GM23338 (cell line): Measurements from ENCODE around the gene PLA2G5. TPM values are rescaled to one million over a fixed set of nuclear protein-coding genes. Genes with fewer than 3 reads are reported as not detected.

Experiments
- ATAC-seq: fragments of 200-7000 bp; cut with Tn5 transposase; 3 replicates; pipeline ENCODE4 v1.9.1; 2020
- DNase-seq: peaks from one replicate; pipeline ENCODE4 v3.0.0-alpha.2; 2015; ENCODE audit warnings: low spot score
- H2AFZ ChIP-seq: fragments of 200-600 bp; sonication (generic); 2 replicates; pipeline ENCODE4 v1.8.0; 2016; ENCODE audit warnings: antibody characterized with exemption, mild to moderate bottlenecking, moderate library complexity
- H3F3A ChIP-seq: fragments of 200-600 bp; sonication (generic); replicated peaks from 2 replicates; pipeline ENCODE4 v1.8.0; 2017; ENCODE audit warnings: antibody characterized with exemption, mixed run types, low read depth
- H3K27ac ChIP-seq: fragments of 200-600 bp; sonication (generic); 2 replicates; pipeline ENCODE4 v1.6.1; 2016; ENCODE audit warnings: low read depth
- H3K27me3 ChIP-seq: fragments of 200-600 bp; sonication (generic); 2 replicates; pipeline ENCODE4 v1.8.0; 2016; ENCODE audit warnings: mild to moderate bottlenecking, mixed run types, moderate library complexity; ENCODE audit not compliant: insufficient read depth
- H3K36me3 ChIP-seq: fragments of 200-600 bp; sonication (generic); 2 replicates; pipeline ENCODE4 v1.8.0; 2016; ENCODE audit warnings: mild to moderate bottlenecking; ENCODE audit not compliant: insufficient read depth
- H3K4me1 ChIP-seq: fragments of 200-600 bp; sonication (generic); 2 replicates; pipeline ENCODE4 v1.8.0; 2016; ENCODE audit warnings: mild to moderate bottlenecking, moderate library complexity; ENCODE audit not compliant: insufficient read depth
- H3K4me2 ChIP-seq: fragments of 200-600 bp; sonication (generic); 2 replicates; pipeline ENCODE4 v1.7.1; 2017; ENCODE audit warnings: mixed run types
- H3K4me3 ChIP-seq: fragments of 200-600 bp; sonication (generic); 2 replicates; pipeline ENCODE4 v1.6.1; 2016; ENCODE audit warnings: mixed run types
- H3K79me2 ChIP-seq: fragments of 200-600 bp; sonication (generic); replicated peaks from 2 replicates; pipeline ENCODE4 v1.8.0; 2017; ENCODE audit warnings: mild to moderate bottlenecking; ENCODE audit not compliant: insufficient read depth
- H3K9me2 ChIP-seq: fragments of 200-600 bp; sonication (generic); 2 replicates; pipeline ENCODE4 v1.8.0; 2017; ENCODE audit not compliant: insufficient read depth
- H4K20me1 ChIP-seq: fragments of 200-600 bp; sonication (generic); replicated peaks from 2 replicates; pipeline ENCODE4 v1.8.0; 2017; ENCODE audit warnings: mild to moderate bottlenecking; ENCODE audit not compliant: insufficient read depth
- H3K27ac Mint-ChIP-seq: 2 replicates; pipeline ENCODE4 v1.8.0; 2020; ENCODE audit warnings: inconsistent platforms, mild to moderate bottlenecking, moderate library complexity, mixed read lengths
- H3K27me3 Mint-ChIP-seq: 3 replicates; pipeline ENCODE4 v1.8.0; 2022; ENCODE audit warnings: low read depth, mild to moderate bottlenecking, moderate library complexity, mixed read lengths, inconsistent platforms; ENCODE audit not compliant: insufficient read depth, poor library complexity
- H3K36me3 Mint-ChIP-seq: 3 replicates; pipeline ENCODE4 v1.8.0; 2021; ENCODE audit warnings: low read depth, mild to moderate bottlenecking, inconsistent platforms, moderate library complexity, mixed read lengths
- H3K4me1 Mint-ChIP-seq: 3 replicates; pipeline ENCODE4 v1.8.0; 2020; ENCODE audit warnings: mild to moderate bottlenecking, inconsistent platforms, mixed read lengths
- H3K4me3 Mint-ChIP-seq: 3 replicates; pipeline ENCODE4 v1.8.0; 2021; ENCODE audit warnings: moderate library complexity, mild to moderate bottlenecking, inconsistent platforms, mixed read lengths
- H3K9me3 Mint-ChIP-seq: 3 replicates; pipeline ENCODE4 v1.8.0; 2020; ENCODE audit warnings: moderate library complexity, mild to moderate bottlenecking, inconsistent platforms, mixed read lengths
- CREB1 ChIP-seq: fragments of 250-450 bp; sonication (Bioruptor Pico); IDR thresholded peaks from 2 replicates; pipeline ENCODE4 v1.5.0; 2020; ENCODE audit warnings: low read depth, mild to moderate bottlenecking, moderate library complexity
- EZH2 ChIP-seq: fragments of 200-600 bp; sonication (generic); IDR thresholded peaks from one replicate; pipeline ENCODE4 v1.8.0; 2017; ENCODE audit warnings: antibody characterized with exemption, mild to moderate bottlenecking, low read depth; ENCODE audit not compliant: unreplicated experiment
- EZH2phosphoT487 ChIP-seq: fragments of 200-600 bp; sonication (generic); IDR thresholded peaks from one replicate; pipeline ENCODE4 v1.8.1; 2018; ENCODE audit warnings: antibody characterized with exemption; ENCODE audit not compliant: unreplicated experiment
- JUNB ChIP-seq: IDR thresholded peaks from one replicate; pipeline ENCODE4 v1.6.1; 2016; ENCODE audit warnings: antibody characterized with exemption; ENCODE audit not compliant: unreplicated experiment
- NANOG ChIP-seq: IDR thresholded peaks from 2 replicates; pipeline ENCODE4 v1.6.1; 2016; ENCODE audit warnings: antibody characterized with exemption, borderline replicate concordance
- POLR2AphosphoS5 ChIP-seq: IDR thresholded peaks from 2 replicates; pipeline ENCODE4 v1.6.1; 2016; ENCODE audit warnings: antibody characterized with exemption, low read depth
- STAT1 ChIP-seq: IDR thresholded peaks from one replicate; pipeline ENCODE4 v1.6.1; 2016; ENCODE audit warnings: antibody characterized with exemption; ENCODE audit not compliant: unreplicated experiment
- ZNF114 ChIP-seq: fragments of 250-450 bp; sonication (Bioruptor Pico); IDR thresholded peaks from 2 replicates; pipeline ENCODE4 v1.5.0; 2020; ENCODE audit warnings: mild to moderate bottlenecking, moderate library complexity
- ZNF331 ChIP-seq: fragments of 250-450 bp; sonication (Bioruptor Pico); IDR thresholded peaks from 2 replicates; pipeline ENCODE4 v1.5.0; 2020; ENCODE audit warnings: low read depth, mild to moderate bottlenecking, moderate library complexity
- polyA plus RNA-seq: library from polyadenylated mRNA; unstranded; fragments of >200 nt; fragmentation: Nextera tagmentation; extraction: Ambion mirVana; gene quantifications from 2 replicates; pipeline ENCODE4 v1.2.1, GENCODE V29; 2016
- total RNA-seq: library from RNA; depleted of rRNA; stranded (reverse); fragments of >200 nt; shearing (Covaris generic); gene quantifications from 2 replicates; pipeline ENCODE4 v1.2.3, GENCODE V29; 2014
- TF ChIP-seq, protein P1 (sequence below): IDR thresholded peaks from one replicate; pipeline ENCODE4 v1.6.1; 2018; ENCODE audit warnings: antibody characterized with exemption; ENCODE audit not compliant: unreplicated experiment
- TF ChIP-seq, protein P2 (sequence below): IDR thresholded peaks from 2 replicates; pipeline ENCODE4 v1.6.1; 2016; ENCODE audit warnings: antibody characterized with exemption
- TF ChIP-seq, protein P3 (sequence below), 2 experiments: fragments of 200-600 bp in 1 of 2; sonication (generic) in 1 of 2; conservative IDR thresholded peaks; 2 replicates each; pipeline versions ENCODE4 v1.5.1 to v1.6.1; 2016 to 2017; ENCODE audit warnings: antibody characterized with exemption in 2 of 2, low read depth in 2 of 2, mild to moderate bottlenecking in 2 of 2, moderate library complexity in 1 of 2

The PLA2G5 gene
- total and polyA plus RNA-seq, 2 experiments from 2014 or later = not detected

DNA sequence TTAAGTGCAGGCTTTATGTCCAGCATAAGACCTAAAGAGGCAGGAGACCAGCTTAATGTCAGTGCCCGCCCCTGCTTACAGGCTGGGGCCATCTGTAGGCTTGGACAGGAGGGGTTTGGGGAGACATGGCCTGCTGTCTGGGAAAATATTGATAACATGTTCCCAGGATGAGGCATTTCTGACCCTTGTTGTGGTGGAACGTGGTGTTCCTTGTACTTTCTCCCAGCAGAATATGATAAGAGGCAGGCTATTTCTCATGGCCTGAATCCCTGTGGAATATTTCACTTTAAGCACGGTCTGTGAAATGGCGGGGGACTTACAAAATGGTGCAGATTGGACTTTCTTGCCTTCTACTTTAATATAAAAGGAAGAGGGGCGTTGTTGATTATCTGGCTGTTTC is 41.9 kb upstream of the PLA2G5 start:
- Histone ChIP-seq H2AFZ (no peak overlapping the region), H4K20me1 (no peaks in the 10 kb centered on the region), H3K9me2 (no peaks in the 10 kb centered on the region; the same call in 1 of the 2 replicates), H3K27me3 (no peaks in the 10 kb centered on the region), H3K4me3 (no peak overlapping the region), H3K36me3 (no peaks in the 10 kb centered on the region), H3K4me2 (no peak overlapping the region), H3K4me1 (no peaks in the 10 kb centered on the region), H3K79me2 (no peaks in the 10 kb centered on the region), H3K27ac (no peak overlapping the region), H3F3A (no peaks in the 10 kb centered on the region)
- H3K27ac Mint-ChIP-seq = no peak overlapping the region
- peaks cover 7% of the 10 kb centered on the region; the same call in 2 of the 3 replicates for H3K9me3 Mint-ChIP-seq
- no peak for DNase-seq
- no peak overlapping the region for H3K4me3 Mint-ChIP-seq
- H3K27me3 Mint-ChIP-seq = peaks cover 5% of the 10 kb centered on the region
- no peaks in the 10 kb centered on the region for H3K36me3 Mint-ChIP-seq
- TF ChIP-seq, protein P1, sequence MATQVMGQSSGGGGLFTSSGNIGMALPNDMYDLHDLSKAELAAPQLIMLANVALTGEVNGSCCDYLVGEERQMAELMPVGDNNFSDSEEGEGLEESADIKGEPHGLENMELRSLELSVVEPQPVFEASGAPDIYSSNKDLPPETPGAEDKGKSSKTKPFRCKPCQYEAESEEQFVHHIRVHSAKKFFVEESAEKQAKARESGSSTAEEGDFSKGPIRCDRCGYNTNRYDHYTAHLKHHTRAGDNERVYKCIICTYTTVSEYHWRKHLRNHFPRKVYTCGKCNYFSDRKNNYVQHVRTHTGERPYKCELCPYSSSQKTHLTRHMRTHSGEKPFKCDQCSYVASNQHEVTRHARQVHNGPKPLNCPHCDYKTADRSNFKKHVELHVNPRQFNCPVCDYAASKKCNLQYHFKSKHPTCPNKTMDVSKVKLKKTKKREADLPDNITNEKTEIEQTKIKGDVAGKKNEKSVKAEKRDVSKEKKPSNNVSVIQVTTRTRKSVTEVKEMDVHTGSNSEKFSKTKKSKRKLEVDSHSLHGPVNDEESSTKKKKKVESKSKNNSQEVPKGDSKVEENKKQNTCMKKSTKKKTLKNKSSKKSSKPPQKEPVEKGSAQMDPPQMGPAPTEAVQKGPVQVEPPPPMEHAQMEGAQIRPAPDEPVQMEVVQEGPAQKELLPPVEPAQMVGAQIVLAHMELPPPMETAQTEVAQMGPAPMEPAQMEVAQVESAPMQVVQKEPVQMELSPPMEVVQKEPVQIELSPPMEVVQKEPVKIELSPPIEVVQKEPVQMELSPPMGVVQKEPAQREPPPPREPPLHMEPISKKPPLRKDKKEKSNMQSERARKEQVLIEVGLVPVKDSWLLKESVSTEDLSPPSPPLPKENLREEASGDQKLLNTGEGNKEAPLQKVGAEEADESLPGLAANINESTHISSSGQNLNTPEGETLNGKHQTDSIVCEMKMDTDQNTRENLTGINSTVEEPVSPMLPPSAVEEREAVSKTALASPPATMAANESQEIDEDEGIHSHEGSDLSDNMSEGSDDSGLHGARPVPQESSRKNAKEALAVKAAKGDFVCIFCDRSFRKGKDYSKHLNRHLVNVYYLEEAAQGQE = no peak
- ATAC-seq = no peak
- H3K4me1 Mint-ChIP-seq = no peaks in the 10 kb centered on the region; the same call in 2 of the 3 replicates

DNA sequence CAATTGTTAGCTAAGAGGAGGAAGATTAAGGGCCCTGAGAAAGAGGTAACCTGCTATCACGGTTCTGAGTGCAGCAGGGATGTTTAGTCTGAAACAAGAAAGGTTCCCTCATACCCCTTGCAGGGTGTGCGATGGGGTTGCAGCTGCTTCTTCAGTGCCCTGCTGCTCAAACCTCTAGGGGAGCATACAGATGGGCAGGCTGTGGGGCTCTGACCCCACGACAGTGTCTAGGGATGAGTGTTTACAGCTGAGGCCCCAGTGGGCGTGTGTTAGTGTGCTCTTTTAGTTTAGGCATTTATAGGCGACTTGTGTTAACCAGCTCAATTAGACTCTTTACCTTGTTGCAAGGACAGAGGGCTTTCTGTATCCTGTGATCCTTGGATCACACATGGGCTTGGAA is 41.3 kb upstream of the PLA2G5 start:
- no peak overlapping the region for H3K4me3 Mint-ChIP-seq
- DNase-seq (no peak), ATAC-seq (no peak)
- Histone ChIP-seq H3K9me2 (peaks cover under 1% of the 10 kb centered on the region), H4K20me1 (no peaks in the 10 kb centered on the region), H3K79me2 (no peaks in the 10 kb centered on the region), H3K4me3 (no peak overlapping the region), H3F3A (no peaks in the 10 kb centered on the region), H3K4me1 (no peaks in the 10 kb centered on the region), H3K36me3 (no peaks in the 10 kb centered on the region), H2AFZ (no peak overlapping the region), H3K4me2 (no peak overlapping the region), H3K27me3 (no peaks in the 10 kb centered on the region), H3K27ac (no peak overlapping the region)
- no peaks in the 10 kb centered on the region; the same call in 2 of the 3 replicates for H3K4me1 Mint-ChIP-seq
- no peak overlapping the region for H3K27ac Mint-ChIP-seq
- no peaks in the 10 kb centered on the region for H3K36me3 Mint-ChIP-seq
- H3K27me3 Mint-ChIP-seq = peaks cover 6% of the 10 kb centered on the region
- peaks cover 9% of the 10 kb centered on the region; the same call in 2 of the 3 replicates for H3K9me3 Mint-ChIP-seq
- TF ChIP-seq, protein P1 = no peak
- TF ChIP-seq, protein P2, sequence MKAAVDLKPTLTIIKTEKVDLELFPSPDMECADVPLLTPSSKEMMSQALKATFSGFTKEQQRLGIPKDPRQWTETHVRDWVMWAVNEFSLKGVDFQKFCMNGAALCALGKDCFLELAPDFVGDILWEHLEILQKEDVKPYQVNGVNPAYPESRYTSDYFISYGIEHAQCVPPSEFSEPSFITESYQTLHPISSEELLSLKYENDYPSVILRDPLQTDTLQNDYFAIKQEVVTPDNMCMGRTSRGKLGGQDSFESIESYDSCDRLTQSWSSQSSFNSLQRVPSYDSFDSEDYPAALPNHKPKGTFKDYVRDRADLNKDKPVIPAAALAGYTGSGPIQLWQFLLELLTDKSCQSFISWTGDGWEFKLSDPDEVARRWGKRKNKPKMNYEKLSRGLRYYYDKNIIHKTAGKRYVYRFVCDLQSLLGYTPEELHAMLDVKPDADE = no peak
- no peak for TF ChIP-seq CREB1 (CRISPR knock-in tag)
- no peak for TF ChIP-seq POLR2AphosphoS5
- TF ChIP-seq JUNB = no peak
- TF ChIP-seq NANOG = no peak
- TF ChIP-seq ZNF114 = no peak
- TF ChIP-seq EZH2 = no peak
- TF ChIP-seq EZH2phosphoT487 = no peak
- TF ChIP-seq STAT1 = no peak
- TF ChIP-seq, protein P3, sequence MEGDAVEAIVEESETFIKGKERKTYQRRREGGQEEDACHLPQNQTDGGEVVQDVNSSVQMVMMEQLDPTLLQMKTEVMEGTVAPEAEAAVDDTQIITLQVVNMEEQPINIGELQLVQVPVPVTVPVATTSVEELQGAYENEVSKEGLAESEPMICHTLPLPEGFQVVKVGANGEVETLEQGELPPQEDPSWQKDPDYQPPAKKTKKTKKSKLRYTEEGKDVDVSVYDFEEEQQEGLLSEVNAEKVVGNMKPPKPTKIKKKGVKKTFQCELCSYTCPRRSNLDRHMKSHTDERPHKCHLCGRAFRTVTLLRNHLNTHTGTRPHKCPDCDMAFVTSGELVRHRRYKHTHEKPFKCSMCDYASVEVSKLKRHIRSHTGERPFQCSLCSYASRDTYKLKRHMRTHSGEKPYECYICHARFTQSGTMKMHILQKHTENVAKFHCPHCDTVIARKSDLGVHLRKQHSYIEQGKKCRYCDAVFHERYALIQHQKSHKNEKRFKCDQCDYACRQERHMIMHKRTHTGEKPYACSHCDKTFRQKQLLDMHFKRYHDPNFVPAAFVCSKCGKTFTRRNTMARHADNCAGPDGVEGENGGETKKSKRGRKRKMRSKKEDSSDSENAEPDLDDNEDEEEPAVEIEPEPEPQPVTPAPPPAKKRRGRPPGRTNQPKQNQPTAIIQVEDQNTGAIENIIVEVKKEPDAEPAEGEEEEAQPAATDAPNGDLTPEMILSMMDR (conservative IDR thresholded peaks at IDR 0.05; ENCODE audit: low read depth in 2 of 2) = no peak
- TF ChIP-seq ZNF331 = no peak
